ENCODE results near the gene DEPDC5.

- no peak for TF ChIP-seq POLR2A (IDR thresholded peaks at IDR 0.05)
- TF ChIP-seq, protein P1, sequence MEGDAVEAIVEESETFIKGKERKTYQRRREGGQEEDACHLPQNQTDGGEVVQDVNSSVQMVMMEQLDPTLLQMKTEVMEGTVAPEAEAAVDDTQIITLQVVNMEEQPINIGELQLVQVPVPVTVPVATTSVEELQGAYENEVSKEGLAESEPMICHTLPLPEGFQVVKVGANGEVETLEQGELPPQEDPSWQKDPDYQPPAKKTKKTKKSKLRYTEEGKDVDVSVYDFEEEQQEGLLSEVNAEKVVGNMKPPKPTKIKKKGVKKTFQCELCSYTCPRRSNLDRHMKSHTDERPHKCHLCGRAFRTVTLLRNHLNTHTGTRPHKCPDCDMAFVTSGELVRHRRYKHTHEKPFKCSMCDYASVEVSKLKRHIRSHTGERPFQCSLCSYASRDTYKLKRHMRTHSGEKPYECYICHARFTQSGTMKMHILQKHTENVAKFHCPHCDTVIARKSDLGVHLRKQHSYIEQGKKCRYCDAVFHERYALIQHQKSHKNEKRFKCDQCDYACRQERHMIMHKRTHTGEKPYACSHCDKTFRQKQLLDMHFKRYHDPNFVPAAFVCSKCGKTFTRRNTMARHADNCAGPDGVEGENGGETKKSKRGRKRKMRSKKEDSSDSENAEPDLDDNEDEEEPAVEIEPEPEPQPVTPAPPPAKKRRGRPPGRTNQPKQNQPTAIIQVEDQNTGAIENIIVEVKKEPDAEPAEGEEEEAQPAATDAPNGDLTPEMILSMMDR (IDR thresholded peaks at IDR 0.05) = no peak
These were observed 194.2 kb downstream of the DEPDC5 start for GRCh38 chr22:31948002-31948401.
